Measurements from ENCODE around the gene BTBD19.
A peak's percentile ranks its signal among the peaks of the same experiment; 100 is the strongest.

Gene BTBD19

GRCh38 chr1:44839576-44839975 is 31.3 kb downstream of the BTBD19 start:
- no peak for ATAC-seq (ENCODE audit: low read depth)
- Mint-ChIP-seq H3K27me3 (peaks cover 10% of the 10 kb centered on the region), H3K9me3 (no peaks in the 10 kb centered on the region), H3K4me3 (no peak overlapping the region), H3K4me1 (peaks cover 8% of the 10 kb centered on the region), H3K36me3 (no peaks in the 10 kb centered on the region), H3K27ac (no peak overlapping the region)
- DNase-seq (ENCODE audit: low spot score in 2 of 2) = no peak

GRCh38 chr1:44842486-44842861 is 34.2 kb downstream of the BTBD19 start:
- H3K36me3 Mint-ChIP-seq = no peaks in the 10 kb centered on the region
- H3K27me3 Mint-ChIP-seq = peaks cover 10% of the 10 kb centered on the region
- peak overlapping the region; percentile 27 for H3K4me3 Mint-ChIP-seq
- no peaks in the 10 kb centered on the region for H3K4me1 Mint-ChIP-seq
- no peaks in the 10 kb centered on the region for H3K9me3 Mint-ChIP-seq
- DNase-seq (ENCODE audit: low spot score in 2 of 2) (no peak), ATAC-seq (ENCODE audit: low read depth) (peak; percentile 43)
- H3K27ac Mint-ChIP-seq = no peak overlapping the region

GRCh38 chr1:44842862-44843655 is 34.7 kb downstream of the BTBD19 start, which contains the start of gene PTCH2:
Gene PTCH2 (minus strand): TSS chr1:44843253. CDS start chr1:44842932, 321 bp downstream.
- no peaks in the 10 kb centered on the region for H3K36me3 Mint-ChIP-seq
- H3K4me1 Mint-ChIP-seq = no peaks in the 10 kb centered on the region
- H3K27ac Mint-ChIP-seq = no peak within 1 kb of the TSS
- no peaks in the 10 kb centered on the region for H3K9me3 Mint-ChIP-seq
- peak within 1 kb of the TSS; percentile 54 for H3K4me3 Mint-ChIP-seq
- ATAC-seq (ENCODE audit: low read depth) (peak; percentile 66), DNase-seq (ENCODE audit: low spot score in 2 of 2) (peak in 1 of 2 donors; percentile 32)
- H3K27me3 Mint-ChIP-seq = peaks cover 10% of the 10 kb centered on the region

GRCh38 chr1:44846985-44847384 is 38.7 kb downstream of the BTBD19 start:
- Mint-ChIP-seq H3K9me3 (no peaks in the 10 kb centered on the region), H3K27me3 (no peaks in the 10 kb centered on the region), H3K4me1 (peaks cover 4% of the 10 kb centered on the region), H3K4me3 (no peak overlapping the region), H3K36me3 (peaks cover 9% of the 10 kb centered on the region), H3K27ac (no peak overlapping the region)
- DNase-seq (ENCODE audit: low spot score in 2 of 2) = no peak
- ATAC-seq (ENCODE audit: low read depth) = no peak

- Mint-ChIP-seq H3K9me3 (no peaks in the 10 kb centered on the region), H3K36me3 (peaks cover 10% of the 10 kb centered on the region), H3K27ac (no peak overlapping the region), H3K27me3 (no peaks in the 10 kb centered on the region), H3K4me1 (peaks cover 4% of the 10 kb centered on the region), H3K4me3 (no peak overlapping the region)
- no peak for ATAC-seq (ENCODE audit: low read depth)
- DNase-seq (ENCODE audit: low spot score in 2 of 2) = no peak
Measured at GRCh38 chr1:44847845-44848244, 39.5 kb downstream of the BTBD19 start.

- DNase-seq (ENCODE audit: low spot score in 2 of 2) (no peak), ATAC-seq (ENCODE audit: low read depth) (no peak)
- Mint-ChIP-seq H3K27ac (no peak overlapping the region), H3K27me3 (no peaks in the 10 kb centered on the region), H3K36me3 (peaks cover 13% of the 10 kb centered on the region), H3K4me3 (no peak overlapping the region), H3K9me3 (no peaks in the 10 kb centered on the region), H3K4me1 (peaks cover 4% of the 10 kb centered on the region)
Measured at GRCh38 chr1:44848456-44849181, 40.3 kb downstream of the BTBD19 start.

- ATAC-seq (ENCODE audit: low read depth) = no peak
- no peak overlapping the region for H3K27ac Mint-ChIP-seq
- peaks cover 17% of the 10 kb centered on the region for H3K36me3 Mint-ChIP-seq
- DNase-seq (ENCODE audit: low spot score in 2 of 2) = no peak
- H3K9me3 Mint-ChIP-seq = no peaks in the 10 kb centered on the region
- no peak overlapping the region for H3K4me3 Mint-ChIP-seq
- peaks cover 4% of the 10 kb centered on the region for H3K4me1 Mint-ChIP-seq
- H3K27me3 Mint-ChIP-seq = no peaks in the 10 kb centered on the region
Measured at GRCh38 chr1:44849575-44850132, 41.3 kb downstream of the BTBD19 start.

DNA sequence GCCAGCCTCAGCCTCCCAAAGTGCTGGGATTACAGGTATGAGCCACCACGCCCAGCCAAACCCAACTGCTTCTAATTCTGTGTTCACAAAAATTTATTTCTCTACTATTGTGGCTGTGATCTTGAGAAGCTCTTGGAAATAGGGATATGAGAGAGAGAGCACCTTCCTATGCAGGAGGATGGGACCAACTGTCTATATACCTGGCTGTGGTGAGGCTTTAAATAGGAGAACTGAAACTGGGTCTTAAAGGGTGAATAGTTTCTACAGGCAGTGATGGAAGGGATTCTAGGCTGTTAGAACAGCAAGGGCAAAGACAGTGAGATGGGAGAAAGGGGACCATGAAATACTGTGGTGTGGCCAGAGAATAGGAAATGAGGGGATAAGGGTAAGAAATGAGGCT is 43.0 kb downstream of the BTBD19 start:
- peak; percentile 38 for ATAC-seq (ENCODE audit: low read depth)
- Mint-ChIP-seq H3K27me3 (no peaks in the 10 kb centered on the region), H3K36me3 (peaks cover 23% of the 10 kb centered on the region), H3K9me3 (no peaks in the 10 kb centered on the region), H3K4me1 (peaks cover 4% of the 10 kb centered on the region), H3K4me3 (no peak overlapping the region), H3K27ac (no peak overlapping the region)
- no peak for DNase-seq (ENCODE audit: low spot score in 2 of 2)

DNA sequence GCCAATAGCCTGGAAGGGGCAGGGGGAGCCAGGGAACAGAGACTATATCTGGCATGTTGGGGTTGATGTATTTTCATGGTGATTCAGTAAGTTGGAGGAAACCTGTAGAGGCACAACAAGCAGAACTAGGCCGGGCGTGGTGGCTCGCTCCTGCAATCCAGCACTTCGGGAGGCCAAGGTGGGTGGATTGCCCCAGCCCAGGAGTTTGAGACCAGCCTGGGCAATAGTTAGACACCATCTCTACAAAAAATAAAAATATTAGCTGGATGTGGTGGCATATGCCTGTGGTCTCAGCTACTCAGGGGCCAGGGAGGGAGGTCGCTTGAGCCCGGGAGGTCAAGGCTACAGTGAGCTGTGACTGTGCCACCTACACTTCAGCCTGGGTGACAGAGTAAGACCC is 44.9 kb downstream of the BTBD19 start:
- Mint-ChIP-seq H3K36me3 (peaks cover 29% of the 10 kb centered on the region), H3K4me1 (peaks cover 4% of the 10 kb centered on the region), H3K9me3 (no peaks in the 10 kb centered on the region), H3K4me3 (no peak overlapping the region), H3K27me3 (no peaks in the 10 kb centered on the region), H3K27ac (no peak overlapping the region)
- DNase-seq (ENCODE audit: low spot score in 2 of 2) (no peak), ATAC-seq (ENCODE audit: low read depth) (no peak)

- H3K4me3 Mint-ChIP-seq = no peak overlapping the region
- no peaks in the 10 kb centered on the region for H3K9me3 Mint-ChIP-seq
- H3K36me3 Mint-ChIP-seq = peaks cover 28% of the 10 kb centered on the region
- no peaks in the 10 kb centered on the region for H3K27me3 Mint-ChIP-seq
- H3K4me1 Mint-ChIP-seq = peaks cover 4% of the 10 kb centered on the region
- DNase-seq (ENCODE audit: low spot score in 2 of 2) (no peak), ATAC-seq (ENCODE audit: low read depth) (no peak)
- H3K27ac Mint-ChIP-seq = no peak overlapping the region
Measured at GRCh38 chr1:44854970-44855369, 46.6 kb downstream of the BTBD19 start.

GRCh38 chr1:44855742-44856141 is 47.4 kb downstream of the BTBD19 start:
- Mint-ChIP-seq H3K36me3 (peaks cover 24% of the 10 kb centered on the region), H3K27me3 (no peaks in the 10 kb centered on the region), H3K27ac (no peak overlapping the region), H3K9me3 (no peaks in the 10 kb centered on the region), H3K4me1 (peaks cover 6% of the 10 kb centered on the region), H3K4me3 (no peak overlapping the region)
- ATAC-seq (ENCODE audit: low read depth) (no peak), DNase-seq (ENCODE audit: low spot score in 2 of 2) (no peak)

DNA sequence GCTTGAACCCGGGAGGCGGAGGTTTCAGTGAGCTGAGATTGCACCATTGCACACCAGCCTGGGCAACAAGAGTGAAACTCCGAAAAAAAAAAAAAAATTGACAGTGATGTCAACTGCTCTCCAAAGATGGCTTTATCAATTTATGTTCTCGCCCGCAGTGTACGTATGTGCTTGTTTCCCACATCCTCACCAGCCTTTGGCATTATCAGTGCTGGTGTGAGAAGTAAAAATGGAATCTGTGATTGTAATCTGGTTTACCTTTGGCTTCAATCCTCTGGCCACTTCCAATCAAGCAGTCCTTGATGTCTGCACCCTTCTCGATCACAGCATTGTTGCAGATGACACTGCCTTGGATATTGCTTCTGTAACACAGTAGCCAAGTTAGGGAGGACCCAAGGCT is 49.1 kb downstream of the BTBD19 start:
- H3K36me3 Mint-ChIP-seq = peaks cover 22% of the 10 kb centered on the region
- H3K27ac Mint-ChIP-seq = no peak overlapping the region
- peaks cover 3% of the 10 kb centered on the region for H3K4me1 Mint-ChIP-seq
- no peaks in the 10 kb centered on the region for H3K27me3 Mint-ChIP-seq
- no peak for ATAC-seq (ENCODE audit: low read depth)
- H3K4me3 Mint-ChIP-seq = no peak overlapping the region
- no peaks in the 10 kb centered on the region for H3K9me3 Mint-ChIP-seq
- no peak for DNase-seq (ENCODE audit: low spot score in 2 of 2)

- Mint-ChIP-seq H3K27me3 (no peaks in the 10 kb centered on the region), H3K4me3 (no peak overlapping the region), H3K4me1 (peaks cover 3% of the 10 kb centered on the region), H3K36me3 (peaks cover 13% of the 10 kb centered on the region), H3K9me3 (no peaks in the 10 kb centered on the region), H3K27ac (peak overlapping the region; percentile 5)
- ATAC-seq (ENCODE audit: low read depth) (no peak), DNase-seq (ENCODE audit: low spot score in 2 of 2) (no peak)
Measured at GRCh38 chr1:44860331-44860730, 52.0 kb downstream of the BTBD19 start.

- no peak for ATAC-seq (ENCODE audit: low read depth)
- Mint-ChIP-seq H3K27ac (no peak overlapping the region), H3K4me1 (peaks cover 3% of the 10 kb centered on the region), H3K9me3 (no peaks in the 10 kb centered on the region), H3K27me3 (no peaks in the 10 kb centered on the region), H3K4me3 (no peak overlapping the region), H3K36me3 (peaks cover 9% of the 10 kb centered on the region)
- DNase-seq (ENCODE audit: low spot score in 2 of 2) = no peak
Measured at GRCh38 chr1:44860891-44861425, 52.6 kb downstream of the BTBD19 start.
